NCI-H1092 treated with DMSO at 0.1 percent for 48 hours (cell line): ENCODE measurements around the gene QRSL1.
"Not testable (repeated sequence)": the region's sequence is repeated elsewhere in the genome, so short reads cannot be mapped to it uniquely, and the experiment has no call there.

Source experiments
- DNase-seq: peaks from one replicate; lab custom pipeline; 2025; lab: John Stamatoyannopoulos, UW

QRSL1 gene

GRCh38 chr6:106677282-106677681, 47.9 kb downstream of the QRSL1 start:
- DNase-seq: no peak

GRCh38 chr6:106684011-106684410, 54.6 kb downstream of the QRSL1 start:
- DNase-seq: no peak

- DNase-seq: no peak
Observed at GRCh38 chr6:106685833-106686232, 56.5 kb downstream of the QRSL1 start.

- DNase-seq: no peak
Observed at GRCh38 chr6:106688177-106688951, 59.0 kb downstream of the QRSL1 start.

- peak; percentile 9 for DNase-seq
Observed at GRCh38 chr6:106692112-106692818, 62.9 kb downstream of the QRSL1 start.

GRCh38 chr6:106692819-106693208, 63.4 kb downstream of the QRSL1 start:
- DNase-seq: no peak

GRCh38 chr6:106693418-106693817, 64.0 kb downstream of the QRSL1 start:
- no peak for DNase-seq

GRCh38 chr6:106694343-106694742, 65.0 kb downstream of the QRSL1 start:
- DNase-seq: no peak

GRCh38 chr6:106700581-106700980, 71.2 kb downstream of the QRSL1 start:
- DNase-seq: no peak

- not testable (repeated sequence) for DNase-seq
Observed at GRCh38 chr6:106701201-106701600, 71.8 kb downstream of the QRSL1 start.

- DNase-seq: no peak
Observed at GRCh38 chr6:106702046-106702445, 72.7 kb downstream of the QRSL1 start.

GRCh38 chr6:106702451-106703110, 73.2 kb downstream of the QRSL1 start:
- DNase-seq: peak; percentile 94

GRCh38 chr6:106704327-106704726, 74.9 kb downstream of the QRSL1 start:
- DNase-seq: no peak

- no peak for DNase-seq
Observed at GRCh38 chr6:106705156-106705555, 75.8 kb downstream of the QRSL1 start.

- no peak for DNase-seq
Observed at GRCh38 chr6:106710580-106710979, 81.2 kb downstream of the QRSL1 start.

- DNase-seq: no peak
Observed at GRCh38 chr6:106714281-106714680, 84.9 kb downstream of the QRSL1 start.

- no peak for DNase-seq
Observed at GRCh38 chr6:106715922-106716321, 86.5 kb downstream of the QRSL1 start.

GRCh38 chr6:106716966-106717365, 87.6 kb downstream of the QRSL1 start:
- DNase-seq: no peak
